Right hindlimb (tissue), 1 donor: ENCODE results near the gene OR9Q1.
"Not testable (repeated sequence)": the region's sequence is repeated elsewhere in the genome, so short reads cannot be mapped to it uniquely, and the experiment has no call there.

Source experiments
- DNase-seq: peaks from one replicate; pipeline ENCODE4 v3.0.0-alpha.2; 2018

OR9Q1 gene

DNA sequence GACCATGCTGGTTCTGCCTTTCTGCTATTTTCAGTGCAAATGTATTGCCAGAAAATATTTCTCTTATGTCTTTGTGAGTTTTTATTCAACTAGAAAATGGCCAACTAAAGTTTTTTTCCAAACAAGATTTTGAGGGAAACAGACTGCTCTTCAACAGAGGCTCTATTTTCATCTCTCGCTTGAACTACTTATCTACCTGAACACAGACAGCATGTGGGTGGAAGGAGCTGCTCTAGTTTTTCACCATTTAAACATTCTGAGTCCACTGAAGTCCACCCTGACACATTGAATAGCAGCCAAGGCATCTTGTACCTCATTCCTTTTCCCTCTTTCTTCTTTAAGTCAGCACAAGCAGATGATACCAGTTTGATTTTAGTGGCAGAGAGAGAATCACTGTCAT lies 111.5 kb downstream of the OR9Q1 start:
- DNase-seq, result no peak

GRCh38 chr11:58142761-58143160 lies 119.1 kb downstream of the OR9Q1 start:
- no peak for DNase-seq

DNA sequence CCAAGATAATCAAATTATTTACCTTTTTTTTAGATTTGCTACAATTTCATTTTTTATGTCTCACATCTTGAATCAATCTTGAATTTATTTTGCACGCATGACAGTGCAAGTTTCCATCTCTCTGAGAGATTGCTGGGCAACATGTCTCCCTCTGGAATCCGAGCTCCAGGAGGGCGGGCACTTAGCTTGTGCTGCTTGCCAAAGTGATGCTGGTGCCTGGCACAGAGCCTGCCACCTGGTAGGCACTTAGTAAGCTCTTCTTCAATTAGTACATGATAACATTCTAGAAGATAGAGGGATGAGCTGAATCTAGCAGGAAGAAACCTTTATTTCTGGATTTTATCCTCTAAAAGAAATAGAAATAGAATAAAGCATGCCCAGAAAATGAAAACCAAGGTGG lies 129.1 kb downstream of the OR9Q1 start:
- DNase-seq, result no peak

- no peak for DNase-seq
Observed at GRCh38 chr11:58164389-58164788, 140.7 kb downstream of the OR9Q1 start.

GRCh38 chr11:58164990-58165389 lies 141.3 kb downstream of the OR9Q1 start:
- DNase-seq, result no peak

DNA sequence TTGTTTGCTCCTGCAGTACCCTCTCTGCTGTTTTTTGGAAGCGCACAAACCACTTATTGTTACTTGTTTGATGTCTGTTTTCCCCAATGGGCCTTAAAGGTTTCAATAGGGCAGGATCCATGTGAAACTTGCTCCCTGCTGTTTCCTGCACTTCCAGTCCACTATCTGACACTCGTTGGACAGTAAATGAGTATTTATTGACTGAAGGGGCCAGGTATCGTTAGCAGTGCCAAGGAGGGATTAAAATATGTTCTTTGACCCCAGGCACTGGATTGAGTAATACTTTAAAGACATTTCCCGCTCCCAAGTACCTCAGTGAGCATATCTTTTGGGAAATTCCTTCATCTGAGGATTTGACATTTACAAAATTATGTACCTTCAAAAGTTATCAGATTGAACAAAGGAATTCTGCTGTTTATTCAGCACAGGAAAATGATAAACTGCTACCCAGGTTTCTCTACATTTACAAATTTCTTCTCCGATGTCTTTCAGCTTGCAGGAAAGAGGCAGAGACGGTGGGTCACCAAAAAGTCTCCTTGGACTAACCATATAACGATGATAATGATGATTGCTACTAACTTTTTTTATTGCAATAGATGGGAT lies 141.9 kb downstream of the OR9Q1 start:
- no peak for DNase-seq

DNA sequence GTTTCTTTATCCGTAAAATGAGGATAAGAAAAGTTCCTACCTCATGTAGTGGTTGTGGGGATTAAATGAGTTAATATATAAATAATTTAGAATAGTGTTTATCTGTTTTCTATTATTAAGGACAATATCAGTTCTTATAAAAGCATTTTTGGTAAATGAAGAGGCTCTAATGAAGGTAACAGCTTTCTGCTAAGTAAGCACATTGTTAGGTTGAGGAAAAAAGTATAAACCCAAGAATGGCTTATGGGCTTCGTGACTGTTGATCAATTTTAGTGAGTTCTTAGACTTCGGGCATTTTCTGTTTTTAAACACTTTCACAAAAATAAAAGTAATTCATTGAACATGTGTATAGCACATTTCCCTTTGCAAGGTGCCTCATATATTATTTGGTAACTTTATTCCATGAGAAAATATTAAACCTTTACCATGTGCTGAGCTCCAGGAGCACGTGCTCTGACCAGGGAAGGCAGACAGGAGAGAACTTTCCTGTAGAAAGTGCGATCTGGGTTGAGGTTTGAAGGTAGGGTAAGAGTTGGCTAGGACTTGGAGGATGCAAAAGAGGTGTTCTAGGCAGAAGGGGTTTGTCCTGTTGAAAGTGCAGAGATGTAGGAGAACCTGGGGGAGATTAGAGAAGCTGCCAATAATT lies 153.9 kb downstream of the OR9Q1 start:
- DNase-seq, result no peak

DNA sequence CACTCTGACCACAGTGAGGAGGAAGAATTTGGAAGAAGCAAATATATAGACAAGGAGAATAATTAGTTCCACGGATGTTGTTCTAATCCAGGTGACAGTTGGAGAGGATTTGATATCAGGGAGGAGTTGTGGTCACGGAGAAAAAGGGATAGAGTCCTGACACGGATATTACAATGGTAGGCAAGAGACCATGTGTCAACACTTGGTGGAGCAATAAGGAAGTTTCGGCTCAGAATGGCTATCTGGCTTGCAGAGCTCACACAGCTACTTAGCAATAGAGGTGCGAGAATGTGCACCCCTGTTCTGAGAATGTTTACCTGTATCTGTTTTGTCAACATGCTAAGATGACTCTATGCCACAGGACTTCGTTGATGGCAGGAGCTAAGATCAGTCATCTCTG lies 154.8 kb downstream of the OR9Q1 start:
- no peak for DNase-seq

DNA sequence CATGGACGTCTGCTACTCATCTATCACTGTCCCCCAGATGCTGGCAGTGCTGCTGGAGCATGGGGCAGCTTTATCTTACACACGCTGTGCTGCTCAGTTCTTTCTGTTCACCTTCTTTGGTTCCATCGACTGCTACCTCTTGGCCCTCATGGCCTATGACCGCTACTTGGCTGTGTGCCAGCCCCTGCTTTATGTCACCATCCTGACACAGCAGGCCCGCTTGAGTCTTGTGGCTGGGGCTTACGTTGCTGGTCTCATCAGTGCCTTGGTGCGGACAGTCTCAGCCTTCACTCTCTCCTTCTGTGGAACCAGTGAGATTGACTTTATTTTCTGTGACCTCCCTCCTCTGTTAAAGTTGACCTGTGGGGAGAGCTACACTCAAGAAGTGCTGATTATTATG lies 156.0 kb downstream of the OR9Q1 start:
- no peak for DNase-seq

DNA sequence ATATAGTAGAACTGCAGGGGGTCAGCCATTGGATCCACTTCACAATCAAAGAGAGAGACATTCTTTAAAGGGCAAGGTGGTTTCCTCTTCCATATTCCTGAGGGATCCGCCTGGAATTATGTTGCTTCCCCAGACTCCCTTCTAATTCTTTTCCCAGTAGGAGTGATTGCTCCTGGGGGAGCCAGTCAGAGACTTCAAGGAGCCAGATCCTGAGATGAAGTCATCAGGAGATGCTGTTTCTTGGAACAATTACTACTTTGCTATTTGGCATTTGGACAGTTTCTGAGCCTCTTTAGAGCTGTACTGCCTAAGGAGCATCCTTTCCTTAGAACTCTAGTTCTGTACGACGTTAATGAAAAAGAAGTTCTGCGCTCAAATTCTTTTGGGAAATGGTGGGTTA lies 163.3 kb downstream of the OR9Q1 start:
- no peak for DNase-seq

DNA sequence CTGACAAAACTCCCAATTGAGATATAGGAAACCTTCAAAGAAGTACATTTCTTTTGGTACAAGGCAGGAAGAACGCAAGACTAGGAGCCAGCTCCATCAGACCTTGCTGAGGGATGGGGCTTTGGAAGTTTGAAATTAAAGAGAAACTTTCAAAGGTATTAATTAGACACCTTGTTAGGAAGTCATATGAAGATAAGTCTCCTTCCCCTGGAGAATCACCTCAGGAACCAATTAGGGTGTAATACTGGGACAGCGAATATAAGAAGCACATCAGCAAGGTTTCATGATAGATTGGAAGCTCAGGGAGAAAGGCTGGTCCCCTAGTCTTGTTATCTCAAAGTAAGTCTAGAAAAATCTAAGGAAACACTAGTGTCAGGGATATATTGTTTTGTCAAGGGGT lies 165.1 kb downstream of the OR9Q1 start, which contains the start of gene OR9Q2:
TSS of gene OR9Q2 (plus strand) at position 301 of the 400 bp plus-strand sequence. CDS start 1,421 bp downstream, outside the sequence.
- no peak for DNase-seq

GRCh38 chr11:58192229-58192628 lies 168.5 kb downstream of the OR9Q1 start:
- DNase-seq, result no peak

GRCh38 chr11:58193391-58193790 lies 169.7 kb downstream of the OR9Q1 start:
- no peak for DNase-seq

DNA sequence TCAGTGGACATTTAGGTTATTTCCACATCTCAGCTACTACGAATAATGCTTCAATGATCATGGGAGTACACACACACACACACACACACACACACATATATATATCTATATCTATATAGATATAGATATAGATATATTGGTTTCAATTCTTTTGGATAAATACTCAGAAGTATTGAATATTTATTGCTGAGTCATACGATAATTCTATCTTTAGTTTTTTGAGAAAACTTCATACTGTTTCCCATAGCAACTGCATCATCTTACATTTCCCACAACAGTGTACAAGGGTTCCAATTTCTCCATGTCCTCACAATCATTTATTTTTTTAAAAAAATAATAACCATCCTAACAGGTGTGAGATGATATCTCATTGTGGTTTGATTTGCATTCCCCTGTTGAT lies 172.3 kb downstream of the OR9Q1 start:
- DNase-seq, result no peak

DNA sequence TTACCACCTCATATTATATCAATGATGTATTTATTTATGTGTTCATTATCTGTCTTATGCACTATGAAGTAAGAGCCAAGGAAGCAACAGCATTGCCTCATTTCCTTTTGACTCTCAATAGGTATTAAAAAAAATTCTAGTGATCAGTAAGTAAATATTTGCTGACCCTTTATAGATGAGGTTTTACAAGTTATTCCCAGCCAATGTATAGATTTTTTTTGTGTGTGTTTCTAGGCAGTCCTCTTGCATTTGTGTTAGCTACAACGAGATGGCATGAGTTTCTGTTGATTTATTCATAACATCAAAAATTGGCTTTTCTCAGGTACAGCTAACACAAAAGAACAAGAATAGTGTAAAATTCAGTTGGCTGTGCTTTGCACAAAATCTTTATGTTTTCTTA lies 175.6 kb downstream of the OR9Q1 start:
- DNase-seq, result no peak

- DNase-seq, result no peak
Observed at GRCh38 chr11:58204042-58204441, 180.4 kb downstream of the OR9Q1 start, which contains the start of gene OR1S2. TSS of gene OR1S2 (minus strand) at chr11:58204142. CDS start at chr11:58204142, 0 bp downstream.

- not testable (repeated sequence) for DNase-seq
Observed at GRCh38 chr11:58212420-58212819, 188.7 kb downstream of the OR9Q1 start, which contains the start of gene OR1S1. TSS of gene OR1S1 (plus strand) at chr11:58212720.

GRCh38 chr11:58216476-58216875 lies 192.8 kb downstream of the OR9Q1 start:
- no peak for DNase-seq

DNA sequence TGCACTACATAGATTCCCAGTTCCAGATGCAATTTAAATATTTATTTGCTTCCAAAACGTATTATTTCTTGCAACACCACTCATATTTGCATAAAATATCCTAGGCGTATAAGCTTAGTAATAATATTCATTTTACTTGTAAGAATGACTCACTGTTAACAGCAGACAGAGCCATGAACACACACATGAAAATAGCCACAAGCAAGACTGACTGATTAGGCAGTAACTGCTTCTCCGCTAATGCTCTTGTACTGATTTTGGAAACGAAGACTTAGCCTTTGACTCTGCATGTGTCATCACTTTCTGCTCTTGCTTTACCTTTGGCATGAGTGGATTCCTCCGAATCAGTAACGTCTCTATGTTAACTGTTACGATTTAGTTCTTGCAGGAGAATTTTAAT lies 199.0 kb downstream of the OR9Q1 start:
- DNase-seq, result no peak

DNA sequence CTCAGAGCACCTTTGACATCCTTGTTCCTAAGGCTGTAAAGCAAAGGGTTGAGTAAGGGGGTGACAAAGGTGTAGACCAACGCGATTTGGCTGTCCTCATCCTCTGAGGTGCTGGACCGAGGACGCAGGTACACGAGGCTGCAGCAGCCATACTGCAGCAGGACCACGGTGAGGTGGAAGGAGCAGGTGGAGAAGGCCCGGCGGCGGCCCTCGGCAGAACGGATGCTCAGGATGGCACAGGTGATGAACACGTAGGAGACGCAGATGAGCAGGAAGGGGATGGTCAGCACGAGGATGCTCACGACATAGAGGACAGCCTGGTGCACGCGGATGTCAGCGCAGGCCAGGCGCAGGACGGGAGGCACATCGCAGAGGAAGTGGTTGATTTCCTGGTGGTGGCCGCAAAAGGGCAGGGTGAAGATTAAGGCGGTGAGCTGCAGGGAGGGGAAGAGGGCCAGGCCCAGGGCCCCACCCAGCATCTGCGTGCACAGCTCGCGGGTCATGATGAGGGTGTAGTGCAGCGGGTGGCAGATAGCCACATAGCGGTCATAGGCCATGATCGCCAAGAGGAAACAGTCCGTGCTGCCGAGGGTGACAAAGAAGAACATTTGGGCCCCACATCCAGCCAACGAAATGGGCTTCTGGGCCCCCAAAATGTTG lies 204.4 kb downstream of the OR9Q1 start:
- DNase-seq, result no peak
